ENCODE data around the gene PMM2. TPM values are rescaled to one million over a fixed set of nuclear protein-coding genes. Genes with fewer than 3 reads are reported as not detected.
A peak's percentile ranks its signal among the peaks of the same experiment; 100 is the strongest.

The PMM2 gene
- total RNA-seq, 6 experiments from 2014 or later: 18.6 to 47.8 (median 39.0) TPM

DNA sequence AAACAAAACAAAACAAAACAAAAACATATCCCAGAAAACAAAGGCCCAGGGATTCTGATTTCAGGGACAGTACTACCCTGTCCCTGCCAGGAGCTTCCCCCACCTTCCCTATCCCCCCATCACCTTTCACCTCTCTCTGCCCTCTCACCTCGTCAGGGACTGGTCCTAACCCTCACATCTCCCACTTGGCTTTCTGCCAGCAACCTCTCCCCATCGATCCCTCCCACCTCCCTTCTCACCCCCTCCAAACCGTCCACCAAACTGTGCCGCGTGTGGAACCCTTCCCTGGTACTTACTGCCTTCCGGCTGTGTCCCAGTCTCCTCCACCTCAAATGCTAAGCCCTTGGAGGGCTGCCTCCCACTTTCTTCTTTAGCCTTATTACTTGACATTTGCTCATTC is 36.6 kb upstream of the PMM2 start:
- Histone ChIP-seq H3K9me3 (no peaks in the 10 kb centered on the region), H3K36me3 (peaks cover 0 to 53% (median 21%) of the 10 kb centered on the region in 4 donors), H3K27ac (no peak overlapping the region), H3K4me1 (no peaks in the 10 kb centered on the region), H3K4me3 (no peak overlapping the region), H3K27me3 (no peaks in the 10 kb centered on the region)
- TF ChIP-seq CTCF (IDR thresholded peaks at IDR 0.05) (no peak), POLR2A (IDR thresholded peaks at IDR 0.05) (no peak)
- intact Hi-C loops (cut with DNase I): no loop called here
- WGBS (ENCODE audit: insufficient coverage, low coverage, low lambda C conversion rate, missing lambda C conversion rate): 71% methylated on average over 5 of the region's 6 CpGs
- ATAC-seq: peak in 1 of 4 donors; percentile 14
- DNase-seq: no peak

DNA sequence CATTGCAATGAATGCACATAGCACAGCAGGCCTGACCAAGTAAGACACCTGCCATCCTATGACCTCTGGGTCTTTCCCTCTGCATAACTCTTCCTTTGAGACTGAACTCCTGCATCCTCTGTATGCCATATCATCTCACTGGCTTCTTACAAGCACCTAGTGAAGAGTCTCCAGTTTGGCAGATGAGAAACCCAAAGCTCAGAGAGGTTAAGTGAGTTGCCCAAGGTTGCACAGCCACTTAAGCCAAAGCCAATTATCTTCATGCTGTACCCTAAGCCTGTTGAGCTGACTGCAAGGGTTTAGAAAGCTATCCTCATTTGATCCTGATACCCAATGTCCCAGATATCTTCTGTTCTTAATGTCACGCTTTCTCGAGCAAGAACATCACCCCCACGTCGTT is 35.4 kb upstream of the PMM2 start:
- ATAC-seq (no peak), DNase-seq (no peak)
- no peak for TF ChIP-seq CTCF (IDR thresholded peaks at IDR 0.05)
- TF ChIP-seq POLR2A (IDR thresholded peaks at IDR 0.05): no peak
- Histone ChIP-seq H3K4me3 (no peak overlapping the region), H3K9me3 (no peaks in the 10 kb centered on the region), H3K36me3 (peaks cover 0 to 62% (median 24%) of the 10 kb centered on the region in 4 donors), H3K4me1 (no peaks in the 10 kb centered on the region), H3K27ac (no peak overlapping the region), H3K27me3 (no peaks in the 10 kb centered on the region)
- intact Hi-C loops (cut with DNase I): no loop called here
- WGBS (ENCODE audit: insufficient coverage, low coverage, low lambda C conversion rate, missing lambda C conversion rate): 82% methylated on average over 3 of the region's 4 CpGs

GRCh38 chr16:8763083-8763482 is 34.6 kb upstream of the PMM2 start:
- peaks cover 0 to 63% (median 20%) of the 10 kb centered on the region in 4 donors for H3K36me3 ChIP-seq
- intact Hi-C loops (cut with DNase I): no loop called here
- no peak overlapping the region for H3K27ac ChIP-seq
- TF ChIP-seq CTCF (IDR thresholded peaks at IDR 0.05): no peak
- no peak for TF ChIP-seq POLR2A (IDR thresholded peaks at IDR 0.05)
- DNase-seq: no peak
- WGBS (ENCODE audit: insufficient coverage, low coverage, low lambda C conversion rate, missing lambda C conversion rate): 93% methylated on average over 2 of the region's 3 CpGs
- ATAC-seq: no peak
- H3K4me1 ChIP-seq: no peaks in the 10 kb centered on the region
- no peaks in the 10 kb centered on the region for H3K27me3 ChIP-seq
- H3K9me3 ChIP-seq: no peaks in the 10 kb centered on the region
- no peak overlapping the region for H3K4me3 ChIP-seq

- WGBS (ENCODE audit: insufficient coverage, low coverage, low lambda C conversion rate, missing lambda C conversion rate): 91% methylated on average over 3 of the region's 10 CpGs
- Histone ChIP-seq H3K9me3 (no peaks in the 10 kb centered on the region), H3K36me3 (peaks cover 0 to 67% (median 22%) of the 10 kb centered on the region in 4 donors), H3K4me3 (no peak overlapping the region), H3K27ac (no peak overlapping the region), H3K4me1 (no peaks in the 10 kb centered on the region), H3K27me3 (no peaks in the 10 kb centered on the region)
- intact Hi-C loops (cut with DNase I): no loop called here
- ATAC-seq (no peak), DNase-seq (no peak)
- TF ChIP-seq POLR2A (IDR thresholded peaks at IDR 0.05): no peak
- TF ChIP-seq CTCF (IDR thresholded peaks at IDR 0.05): no peak
These were observed 33.7 kb upstream of the PMM2 start for GRCh38 chr16:8763899-8764298.
